H9 (cell line): ENCODE data around the gene FCAMR. TPM values are rescaled to one million over a fixed set of nuclear protein-coding genes. Genes with fewer than 3 reads are reported as not detected.

Experiments used
- DNase-seq: peaks from one replicate; pipeline ENCODE4 v3.0.0-alpha.2; 2017
- H2AFZ ChIP-seq: one replicate; pipeline ENCODE4 v1.6.1; 2013; ENCODE audit warnings: mild to moderate bottlenecking, low read length, control low read depth, moderate library complexity
- H2AK5ac ChIP-seq: 2 replicates; pipeline ENCODE4 v1.6.1; 2013; ENCODE audit warnings: low read length, control low read depth, mixed read lengths; ENCODE audit not compliant: insufficient read length
- H2BK120ac ChIP-seq: one replicate; pipeline ENCODE4 v1.6.1; 2013; ENCODE audit warnings: low read depth, mild to moderate bottlenecking, low read length, control low read depth, inconsistent platforms; ENCODE audit not compliant: poor library complexity, severe bottlenecking
- H2BK12ac ChIP-seq: 2 replicates; pipeline ENCODE4 v1.6.1; 2013; ENCODE audit warnings: low read length, control low read depth, mixed read lengths, low read depth; ENCODE audit not compliant: insufficient read length
- H2BK15ac ChIP-seq: 2 replicates; pipeline ENCODE4 v1.6.1; 2013; ENCODE audit warnings: low read depth, low read length, control low read depth
- H2BK20ac ChIP-seq: one replicate; pipeline ENCODE4 v1.6.1; 2013; ENCODE audit warnings: low read depth, mild to moderate bottlenecking, low read length, control low read depth, inconsistent platforms; ENCODE audit not compliant: poor library complexity, severe bottlenecking
- H2BK5ac ChIP-seq: 2 replicates; pipeline ENCODE4 v1.6.1; 2013; ENCODE audit warnings: low read length, control low read depth, mixed read lengths; ENCODE audit not compliant: insufficient read length
- H3K14ac ChIP-seq: 2 replicates; pipeline ENCODE4 v1.6.1; 2013; ENCODE audit warnings: low read length, control low read depth; ENCODE audit not compliant: insufficient read depth
- H3K18ac ChIP-seq: 2 replicates; pipeline ENCODE4 v1.6.1; 2013; ENCODE audit warnings: low read depth, mild to moderate bottlenecking, mixed read lengths, low read length, control low read depth; ENCODE audit not compliant: insufficient read length
- H3K23ac ChIP-seq: 2 replicates; pipeline ENCODE4 v1.6.1; 2013; ENCODE audit warnings: low read length, control low read depth, mixed read lengths, low read depth; ENCODE audit not compliant: insufficient read length
- H3K23me2 ChIP-seq: 2 replicates; pipeline ENCODE4 v1.6.1; 2013; ENCODE audit warnings: low read depth, mild to moderate bottlenecking, mixed read lengths, low read length, control low read depth; ENCODE audit not compliant: insufficient read length, poor library complexity, severe bottlenecking
- H3K27ac ChIP-seq: 2 replicates; pipeline ENCODE4 v1.5.1; 2013; ENCODE audit warnings: low read length, control low read depth, mixed read lengths, low read depth; ENCODE audit not compliant: insufficient read length
- H3K27me3 ChIP-seq: 2 replicates; pipeline ENCODE4 v1.6.1; 2013; ENCODE audit warnings: low read length, control low read depth, inconsistent platforms; ENCODE audit not compliant: insufficient read depth
- H3K4ac ChIP-seq: 2 replicates; pipeline ENCODE4 v1.6.1; 2013; ENCODE audit warnings: low read depth, mild to moderate bottlenecking, control low read depth, inconsistent platforms, low read length, moderate library complexity
- H3K4me1 ChIP-seq: 2 replicates; pipeline ENCODE4 v1.6.1; 2013; ENCODE audit warnings: low read length, control low read depth, inconsistent platforms; ENCODE audit not compliant: insufficient read depth
- H3K4me2 ChIP-seq: 2 replicates; pipeline ENCODE4 v1.6.1; 2013; ENCODE audit warnings: low read length, control low read depth, mixed read lengths; ENCODE audit not compliant: insufficient read length, insufficient read depth
- H3K56ac ChIP-seq: 2 replicates; pipeline ENCODE4 v1.6.1; 2013; ENCODE audit warnings: low read depth, mild to moderate bottlenecking, mixed read lengths, low read length, control low read depth; ENCODE audit not compliant: insufficient read length
- H3K79me1 ChIP-seq: 2 replicates; pipeline ENCODE4 v1.6.1; 2013; ENCODE audit warnings: low read depth, mild to moderate bottlenecking, moderate library complexity, low read length, control low read depth, inconsistent platforms; ENCODE audit not compliant: insufficient read depth, poor library complexity, severe bottlenecking
- H3K79me2 ChIP-seq: 2 replicates; pipeline ENCODE4 v1.6.1; 2013; ENCODE audit warnings: low read length, control low read depth, inconsistent platforms; ENCODE audit not compliant: insufficient read depth
- H3K9ac ChIP-seq: 2 replicates; pipeline ENCODE4 v1.6.1; 2013; ENCODE audit warnings: low read length, control low read depth, mixed read lengths; ENCODE audit not compliant: insufficient read length; ENCODE audit errors: extremely low read depth
- H3K9me3 ChIP-seq: one replicate; pipeline ENCODE4 v1.6.1; 2013; ENCODE audit warnings: low read depth, low read length, inconsistent platforms; ENCODE audit not compliant: control insufficient read depth
- H3T11ph ChIP-seq: one replicate; pipeline ENCODE4 v1.6.1; 2013; ENCODE audit warnings: mild to moderate bottlenecking, low read length, control low read depth, inconsistent platforms
- H4K20me1 ChIP-seq: one replicate; pipeline ENCODE4 v1.6.1; 2013; ENCODE audit not compliant: control insufficient read depth, insufficient read length, insufficient read depth
- H4K5ac ChIP-seq: 2 replicates; pipeline ENCODE4 v1.6.1; 2013; ENCODE audit warnings: low read depth, mild to moderate bottlenecking, mixed read lengths, low read length, control low read depth; ENCODE audit not compliant: insufficient read length
- H4K8ac ChIP-seq: replicated peaks from 2 replicates; pipeline ENCODE4 v1.6.1; 2013; ENCODE audit warnings: low read length, control low read depth, mixed read lengths, low read depth; ENCODE audit not compliant: insufficient read length
- H4K91ac ChIP-seq: 2 replicates; pipeline ENCODE4 v1.6.1; 2013; ENCODE audit warnings: low read depth, mild to moderate bottlenecking, moderate library complexity, mixed read lengths, low read length, control low read depth; ENCODE audit not compliant: insufficient read length
- H3K27ac Mint-ChIP-seq, 3 experiments: 2 replicates in 2 of 3; 3 replicates in 1 of 3; pipeline ENCODE4 v1.8.0; 2020 to 2021; ENCODE audit warnings: mixed read lengths in 3 of 3, mild to moderate bottlenecking in 1 of 3, moderate library complexity in 1 of 3
- H3K27me3 Mint-ChIP-seq: 2 replicates; pipeline ENCODE4 v1.8.0; 2021; ENCODE audit warnings: low read depth, mild to moderate bottlenecking, moderate library complexity, mixed read lengths
- H3K36me3 Mint-ChIP-seq, 3 experiments: 2 replicates in 2 of 3; 3 replicates in 1 of 3; pipeline ENCODE4 v1.8.0; 2020 to 2021; ENCODE audit warnings: low read depth in 3 of 3, mixed read lengths in 3 of 3; ENCODE audit not compliant: insufficient read depth in 1 of 3
- H3K4me1 Mint-ChIP-seq, 2 experiments: 2 replicates each; pipeline ENCODE4 v1.8.0; 2020; ENCODE audit warnings: mixed read lengths in 2 of 2
- H3K4me3 Mint-ChIP-seq, 2 experiments: 2 replicates in 1 of 2; 3 replicates in 1 of 2; pipeline ENCODE4 v1.8.0; 2020 to 2021; ENCODE audit warnings: mild to moderate bottlenecking in 2 of 2, mixed read lengths in 2 of 2, moderate library complexity in 1 of 2
- H3K9me3 Mint-ChIP-seq, 2 experiments: 2 replicates in 1 of 2; 3 replicates in 1 of 2; pipeline ENCODE4 v1.8.0; 2020; ENCODE audit warnings: mild to moderate bottlenecking in 2 of 2, mixed read lengths in 2 of 2, moderate library complexity in 1 of 2
- WGBS: extraction: QIAGEN DNeasy Blood & Tissue Kit; methylation state at CpG from one replicate; pipeline ENCODE4 v1.1.7; 2013; ENCODE audit warnings: missing lambda C conversion rate, low lambda C conversion rate, mixed read lengths; ENCODE audit not compliant: insufficient read length; ENCODE audit errors: extremely low coverage; 5-methylcytosine and 5-hydroxymethylcytosine counted together
- total RNA-seq: library from RNA; stranded (reverse); gene quantifications from 2 replicates; pipeline ENCODE4 v1.2.1, GENCODE V29; 2021
- TF ChIP-seq, protein P1 (sequence below): fragments of 200-600 bp; sonication (generic); conservative IDR thresholded peaks from 3 replicates; pipeline ENCODE4 v1.8.0; 2021; ENCODE audit warnings: antibody characterized with exemption, mild to moderate bottlenecking

FCAMR gene
- total RNA-seq, 1 experiment from 2014 or later = not detected

DNA sequence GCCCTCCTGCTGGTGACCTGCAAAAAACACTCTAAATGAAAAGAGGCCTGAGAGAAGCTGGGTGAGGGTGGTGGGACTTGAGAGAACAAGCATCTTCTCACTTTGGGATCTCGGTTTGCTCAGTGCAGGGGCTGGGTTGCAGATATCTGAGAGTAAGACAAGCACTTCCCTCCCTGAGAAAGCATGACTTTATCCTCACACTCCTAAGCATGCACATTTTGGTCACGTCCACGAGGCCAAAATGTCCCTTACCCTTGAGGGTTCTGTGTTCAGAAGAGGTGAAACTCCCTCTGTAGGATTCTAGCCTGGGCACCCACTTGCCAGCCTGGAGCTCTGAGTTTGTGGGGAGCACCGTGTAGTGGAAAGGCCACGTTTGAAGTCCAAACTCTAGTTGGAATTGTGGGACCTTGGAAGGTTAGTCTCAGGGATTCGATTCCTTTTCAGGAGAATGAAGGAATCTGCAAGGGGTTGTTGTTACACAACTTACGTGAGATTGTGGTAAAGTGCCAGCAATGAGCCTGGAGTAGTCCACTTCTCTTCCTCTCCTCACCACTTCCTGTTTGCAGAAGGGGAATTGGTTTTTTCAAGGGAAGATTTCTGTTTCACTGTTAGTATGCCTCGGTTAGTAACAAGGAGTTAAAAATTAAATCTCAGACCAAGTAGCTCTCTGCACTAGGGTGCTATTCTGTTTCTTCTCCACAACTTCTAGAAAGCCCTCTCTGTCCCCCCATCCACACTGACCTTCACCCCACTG, 3.0 kb downstream of the FCAMR start:
- H2BK15ac ChIP-seq = no peak overlapping the region
- no peaks in the 10 kb centered on the region for H3K4me1 ChIP-seq
- H3K9me3 ChIP-seq = no peaks in the 10 kb centered on the region
- no peak overlapping the region for H2BK120ac ChIP-seq
- no peak overlapping the region for H3T11ph ChIP-seq
- DNase-seq = no peak
- H4K91ac ChIP-seq = no peak overlapping the region
- no peak overlapping the region for H4K8ac ChIP-seq
- H3K4me2 ChIP-seq = no peak overlapping the region
- H3K4me3 Mint-ChIP-seq = no peak overlapping the region
- no CpG with 5 or more reads among the region's 8 CpGs for WGBS
- no peak overlapping the region for H3K18ac ChIP-seq
- H3K4ac ChIP-seq = no peak overlapping the region
- no peak overlapping the region for H3K56ac ChIP-seq
- H3K14ac ChIP-seq = no peak overlapping the region
- H2BK5ac ChIP-seq = no peak overlapping the region
- no peak overlapping the region for H2BK20ac ChIP-seq
- no peaks in the 10 kb centered on the region for H4K20me1 ChIP-seq
- H2BK12ac ChIP-seq = no peak overlapping the region
- H4K5ac ChIP-seq = no peak overlapping the region
- H3K27me3 Mint-ChIP-seq = peaks cover 20% of the 10 kb centered on the region
- H2AFZ ChIP-seq = no peak overlapping the region
- no peak overlapping the region for H3K23ac ChIP-seq
- H3K27ac Mint-ChIP-seq = no peak overlapping the region
- H3K23me2 ChIP-seq = no peaks in the 10 kb centered on the region
- no peaks in the 10 kb centered on the region for H3K27me3 ChIP-seq
- H3K27ac ChIP-seq = no peak overlapping the region
- H3K79me1 ChIP-seq = no peaks in the 10 kb centered on the region
- H3K4me1 Mint-ChIP-seq = no peaks in the 10 kb centered on the region; a peak in 1 of 4 replicates
- TF ChIP-seq, protein P1, sequence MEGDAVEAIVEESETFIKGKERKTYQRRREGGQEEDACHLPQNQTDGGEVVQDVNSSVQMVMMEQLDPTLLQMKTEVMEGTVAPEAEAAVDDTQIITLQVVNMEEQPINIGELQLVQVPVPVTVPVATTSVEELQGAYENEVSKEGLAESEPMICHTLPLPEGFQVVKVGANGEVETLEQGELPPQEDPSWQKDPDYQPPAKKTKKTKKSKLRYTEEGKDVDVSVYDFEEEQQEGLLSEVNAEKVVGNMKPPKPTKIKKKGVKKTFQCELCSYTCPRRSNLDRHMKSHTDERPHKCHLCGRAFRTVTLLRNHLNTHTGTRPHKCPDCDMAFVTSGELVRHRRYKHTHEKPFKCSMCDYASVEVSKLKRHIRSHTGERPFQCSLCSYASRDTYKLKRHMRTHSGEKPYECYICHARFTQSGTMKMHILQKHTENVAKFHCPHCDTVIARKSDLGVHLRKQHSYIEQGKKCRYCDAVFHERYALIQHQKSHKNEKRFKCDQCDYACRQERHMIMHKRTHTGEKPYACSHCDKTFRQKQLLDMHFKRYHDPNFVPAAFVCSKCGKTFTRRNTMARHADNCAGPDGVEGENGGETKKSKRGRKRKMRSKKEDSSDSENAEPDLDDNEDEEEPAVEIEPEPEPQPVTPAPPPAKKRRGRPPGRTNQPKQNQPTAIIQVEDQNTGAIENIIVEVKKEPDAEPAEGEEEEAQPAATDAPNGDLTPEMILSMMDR = no peak
- no peak overlapping the region for H2AK5ac ChIP-seq
- H3K79me2 ChIP-seq = no peaks in the 10 kb centered on the region
- H3K36me3 Mint-ChIP-seq = no peaks in the 10 kb centered on the region; a peak in 1 of 7 replicates
- no peak overlapping the region for H3K9ac ChIP-seq
- no peaks in the 10 kb centered on the region for H3K9me3 Mint-ChIP-seq
